ENCODE measurements around the gene POLN.

GRCh38 chr4:2272828-2273120 is 30.9 kb upstream of the POLN start:
- TF ChIP-seq CTCF (IDR thresholded peaks at IDR 0.05) = no peak
- TF ChIP-seq POLR2A (IDR thresholded peaks at IDR 0.05) = no peak
